ENCODE data around the gene FALEC.

Gene FALEC

DNA sequence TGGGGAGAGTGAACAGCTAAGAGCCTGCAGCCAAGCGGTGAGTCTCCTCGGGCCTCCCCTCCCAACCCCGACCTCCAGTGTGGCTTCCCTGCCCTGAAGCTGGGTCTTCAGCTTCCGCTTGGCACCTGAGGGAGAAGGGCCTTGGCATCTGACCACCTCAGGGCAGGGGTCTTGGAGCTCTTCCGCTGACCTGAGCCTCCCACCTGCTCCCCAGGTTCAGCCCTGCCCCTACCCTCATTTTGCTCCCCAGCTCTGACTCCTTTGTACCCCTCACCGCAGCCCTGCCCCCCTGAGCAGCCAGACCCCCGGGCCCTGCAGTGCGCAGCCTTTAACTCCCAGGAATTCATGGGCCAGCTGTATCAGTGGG lies 38.5 kb downstream of the FALEC start:
- TF ChIP-seq SNAI2 (CRISPR knock-in tag; IDR thresholded peaks at IDR 0.05): no peak
- TF ChIP-seq, protein P1, sequence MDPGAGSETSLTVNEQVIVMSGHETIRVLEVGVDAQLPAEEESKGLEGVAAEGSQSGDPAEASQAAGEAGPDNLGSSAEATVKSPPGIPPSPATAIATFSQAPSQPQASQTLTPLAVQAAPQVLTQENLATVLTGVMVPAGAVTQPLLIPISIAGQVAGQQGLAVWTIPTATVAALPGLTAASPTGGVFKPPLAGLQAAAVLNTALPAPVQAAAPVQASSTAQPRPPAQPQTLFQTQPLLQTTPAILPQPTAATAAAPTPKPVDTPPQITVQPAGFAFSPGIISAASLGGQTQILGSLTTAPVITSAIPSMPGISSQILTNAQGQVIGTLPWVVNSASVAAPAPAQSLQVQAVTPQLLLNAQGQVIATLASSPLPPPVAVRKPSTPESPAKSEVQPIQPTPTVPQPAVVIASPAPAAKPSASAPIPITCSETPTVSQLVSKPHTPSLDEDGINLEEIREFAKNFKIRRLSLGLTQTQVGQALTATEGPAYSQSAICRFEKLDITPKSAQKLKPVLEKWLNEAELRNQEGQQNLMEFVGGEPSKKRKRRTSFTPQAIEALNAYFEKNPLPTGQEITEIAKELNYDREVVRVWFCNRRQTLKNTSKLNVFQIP (CRISPR knock-in tag; IDR thresholded peaks at IDR 0.05; ENCODE audit: borderline replicate concordance, low read depth): no peak
- no peak for TF ChIP-seq ZFP3 (CRISPR knock-in tag; IDR thresholded peaks at IDR 0.05)
- TF ChIP-seq CSDC2 (CRISPR knock-in tag; IDR thresholded peaks at IDR 0.05): no peak
- no peak for TF ChIP-seq ZNF565 (CRISPR knock-in tag; conservative IDR thresholded peaks at IDR 0.05; ENCODE audit: low read depth)
- ATAC-seq: no peak

- TF ChIP-seq GLIS3 (CRISPR knock-in tag; IDR thresholded peaks at IDR 0.05) (no peak), BACH2 (CRISPR knock-in tag; IDR thresholded peaks at IDR 0.05; ENCODE audit: borderline replicate concordance) (no peak), ZNF8 (CRISPR knock-in tag; IDR thresholded peaks at IDR 0.05) (no peak), RARB (CRISPR knock-in tag; IDR thresholded peaks at IDR 0.05) (no peak), TOX (CRISPR knock-in tag; IDR thresholded peaks at IDR 0.05; ENCODE audit: borderline replicate concordance) (no peak), OSR1 (CRISPR knock-in tag; IDR thresholded peaks at IDR 0.05) (no peak), ISL1 (CRISPR knock-in tag; IDR thresholded peaks at IDR 0.05) (no peak), ZNF565 (CRISPR knock-in tag; conservative IDR thresholded peaks at IDR 0.05; ENCODE audit: low read depth) (no peak), TSHZ2 (CRISPR knock-in tag; IDR thresholded peaks at IDR 0.05) (no peak), ZFP30 (CRISPR knock-in tag; IDR thresholded peaks at IDR 0.05) (no peak), CSDC2 (CRISPR knock-in tag; IDR thresholded peaks at IDR 0.05) (no peak), CREB5 (CRISPR knock-in tag; IDR thresholded peaks at IDR 0.05; ENCODE audit: low read depth) (no peak), ARNTL (CRISPR knock-in tag; IDR thresholded peaks at IDR 0.05; ENCODE audit: borderline replicate concordance, low read depth) (no peak), ZC3H10 (CRISPR knock-in tag; IDR thresholded peaks at IDR 0.05) (no peak), SNAI2 (CRISPR knock-in tag; IDR thresholded peaks at IDR 0.05) (no peak)
- TF ChIP-seq, protein P1 (CRISPR knock-in tag; IDR thresholded peaks at IDR 0.05; ENCODE audit: borderline replicate concordance, low read depth): no peak
- no peak for ATAC-seq
These were observed 39.8 kb downstream of the FALEC start for GRCh38 chr1:150555198-150555970.

DNA sequence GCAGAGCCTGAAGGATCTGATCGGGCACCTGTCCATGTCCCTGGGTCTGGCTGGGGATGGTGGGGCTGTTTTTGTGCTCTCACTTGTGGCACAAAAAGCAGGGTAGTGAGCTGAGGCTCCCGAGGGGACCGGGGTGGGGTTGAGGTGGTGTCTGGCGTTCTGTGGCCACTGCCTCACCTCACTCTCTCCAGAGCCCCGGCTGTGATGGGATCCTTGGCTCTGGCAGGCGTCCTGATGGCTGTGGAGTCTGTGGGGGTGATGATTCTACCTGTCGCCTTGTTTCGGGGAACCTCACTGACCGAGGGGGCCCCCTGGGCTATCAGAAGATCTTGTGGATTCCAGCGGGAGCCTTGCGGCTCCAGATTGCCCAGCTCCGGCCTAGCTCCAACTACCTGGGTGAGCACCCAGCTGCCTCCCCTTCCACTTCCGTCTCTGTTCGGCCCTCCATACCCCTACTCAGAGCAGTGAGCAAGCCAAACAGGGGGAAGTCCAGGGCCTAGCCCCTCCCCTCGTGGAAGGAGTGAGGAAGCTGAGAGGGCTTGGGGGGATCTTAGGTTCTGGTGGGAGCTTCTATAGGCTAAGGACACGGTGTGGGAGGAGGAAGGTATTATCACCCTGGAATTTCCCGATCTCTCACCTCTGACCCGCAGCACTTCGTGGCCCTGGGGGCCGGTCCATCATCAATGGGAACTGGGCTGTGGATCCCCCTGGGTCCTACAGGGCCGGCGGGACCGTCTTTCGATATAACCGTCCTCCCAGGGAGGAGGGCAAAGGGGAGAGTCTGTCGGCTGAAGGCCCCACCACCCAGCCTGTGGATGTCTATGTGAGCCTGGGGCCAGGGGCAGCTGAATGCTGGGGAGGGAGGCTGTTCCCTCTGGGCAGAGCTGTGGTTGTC lies 40.7 kb downstream of the FALEC start:
- no peak for ATAC-seq
- no peak for TF ChIP-seq ZFP3 (CRISPR knock-in tag; IDR thresholded peaks at IDR 0.05)
- TF ChIP-seq CSDC2 (CRISPR knock-in tag; IDR thresholded peaks at IDR 0.05): no peak
- TF ChIP-seq SNAI2 (CRISPR knock-in tag; IDR thresholded peaks at IDR 0.05): no peak
- no peak for TF ChIP-seq ESRRG (CRISPR knock-in tag; IDR thresholded peaks at IDR 0.05)
- TF ChIP-seq ZNF70 (CRISPR knock-in tag; IDR thresholded peaks at IDR 0.05): no peak
- TF ChIP-seq ZFP30 (CRISPR knock-in tag; IDR thresholded peaks at IDR 0.05): no peak
- no peak for TF ChIP-seq BACH2 (CRISPR knock-in tag; IDR thresholded peaks at IDR 0.05; ENCODE audit: borderline replicate concordance)
- no peak for TF ChIP-seq GLIS3 (CRISPR knock-in tag; IDR thresholded peaks at IDR 0.05)
- TF ChIP-seq, protein P1 (CRISPR knock-in tag; IDR thresholded peaks at IDR 0.05; ENCODE audit: borderline replicate concordance, low read depth): no peak
- TF ChIP-seq ZNF565 (CRISPR knock-in tag; conservative IDR thresholded peaks at IDR 0.05; ENCODE audit: low read depth): no peak
- TF ChIP-seq TOX (CRISPR knock-in tag; IDR thresholded peaks at IDR 0.05; ENCODE audit: borderline replicate concordance): no peak
- no peak for TF ChIP-seq RARB (CRISPR knock-in tag; IDR thresholded peaks at IDR 0.05)
- no peak for TF ChIP-seq CREB5 (CRISPR knock-in tag; IDR thresholded peaks at IDR 0.05; ENCODE audit: low read depth)
